Measurements from ENCODE around the gene WDR90. TPM values are rescaled to one million over a fixed set of nuclear protein-coding genes. Genes with fewer than 3 reads are reported as not detected.
A peak's percentile ranks its signal among the peaks of the same experiment; 100 is the strongest.

WDR90 gene
- total RNA-seq, 1 experiment from 2014 or later, result 57.8 TPM

DNA sequence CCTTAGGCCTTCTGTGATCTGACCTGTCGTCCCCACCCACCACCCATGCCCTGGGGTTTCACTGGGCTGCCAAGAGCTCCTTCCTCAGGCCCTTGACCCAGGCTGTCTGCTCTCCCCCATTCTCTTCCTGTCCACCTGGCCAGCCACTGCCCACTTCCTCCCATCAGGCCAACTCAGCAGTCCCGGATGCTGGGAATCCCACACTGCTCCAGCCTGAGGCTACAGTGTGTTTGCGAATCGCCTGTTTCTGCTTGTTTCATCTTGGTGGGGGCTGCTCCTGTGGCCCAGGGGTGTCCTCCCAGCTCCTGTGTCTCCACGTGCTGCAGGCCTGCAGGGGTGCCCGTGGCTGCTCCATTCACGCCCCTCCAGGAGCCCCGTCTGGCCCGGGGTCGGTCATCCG, 64.9 kb downstream of the WDR90 start:
- Histone ChIP-seq H3K27me3 (replicated peaks; ENCODE audit: control insufficient read depth, insufficient read depth, low read length) (no peaks in the 10 kb centered on the region), H3K4me3 (ENCODE audit: low read depth, low read length) (no peak overlapping the region), H3K4me1 (peaks cover 27% of the 10 kb centered on the region), H3K9me3 (no peaks in the 10 kb centered on the region), H3K36me3 (ENCODE audit: control insufficient read depth, insufficient read depth, low read length) (no peaks in the 10 kb centered on the region)
- H3K27ac Mint-ChIP-seq (ENCODE audit: unreplicated experiment), result no peak overlapping the region
- intact Hi-C loops (cut with micrococcal nuclease; ENCODE audit: unreplicated experiment), result loop anchor here (10.0 kb wide), 1 partner anchor 71 kb away; the partner anchor contains the start of genes CHTF18 and RPUSD1
- no peaks in the 10 kb centered on the region for H3K9me3 Mint-ChIP-seq (ENCODE audit: unreplicated experiment)
- TF ChIP-seq, protein P1, sequence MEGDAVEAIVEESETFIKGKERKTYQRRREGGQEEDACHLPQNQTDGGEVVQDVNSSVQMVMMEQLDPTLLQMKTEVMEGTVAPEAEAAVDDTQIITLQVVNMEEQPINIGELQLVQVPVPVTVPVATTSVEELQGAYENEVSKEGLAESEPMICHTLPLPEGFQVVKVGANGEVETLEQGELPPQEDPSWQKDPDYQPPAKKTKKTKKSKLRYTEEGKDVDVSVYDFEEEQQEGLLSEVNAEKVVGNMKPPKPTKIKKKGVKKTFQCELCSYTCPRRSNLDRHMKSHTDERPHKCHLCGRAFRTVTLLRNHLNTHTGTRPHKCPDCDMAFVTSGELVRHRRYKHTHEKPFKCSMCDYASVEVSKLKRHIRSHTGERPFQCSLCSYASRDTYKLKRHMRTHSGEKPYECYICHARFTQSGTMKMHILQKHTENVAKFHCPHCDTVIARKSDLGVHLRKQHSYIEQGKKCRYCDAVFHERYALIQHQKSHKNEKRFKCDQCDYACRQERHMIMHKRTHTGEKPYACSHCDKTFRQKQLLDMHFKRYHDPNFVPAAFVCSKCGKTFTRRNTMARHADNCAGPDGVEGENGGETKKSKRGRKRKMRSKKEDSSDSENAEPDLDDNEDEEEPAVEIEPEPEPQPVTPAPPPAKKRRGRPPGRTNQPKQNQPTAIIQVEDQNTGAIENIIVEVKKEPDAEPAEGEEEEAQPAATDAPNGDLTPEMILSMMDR (IDR thresholded peaks at IDR 0.05; ENCODE audit: insufficient read depth in 1 of 2, low read depth in 1 of 2, low read length in 1 of 2, severe bottlenecking in 1 of 2, unreplicated experiment in 1 of 2), result no peak
- H3K4me3 Mint-ChIP-seq (ENCODE audit: unreplicated experiment), result no peak overlapping the region
- BruUV-seq (replicated peaks), result no TSS peak
- ChIA-PET POLR2A (no interaction called here), CTCF (no interaction called here)
- peaks cover 17% of the 10 kb centered on the region for H3K36me3 Mint-ChIP-seq (ENCODE audit: insufficient read depth, unreplicated experiment)
- H3K4me1 Mint-ChIP-seq (ENCODE audit: low read depth, unreplicated experiment), result peaks cover 7% of the 10 kb centered on the region
- no peak for DNase-seq
- no peaks in the 10 kb centered on the region for H3K27me3 Mint-ChIP-seq (ENCODE audit: insufficient read depth, unreplicated experiment)

DNA sequence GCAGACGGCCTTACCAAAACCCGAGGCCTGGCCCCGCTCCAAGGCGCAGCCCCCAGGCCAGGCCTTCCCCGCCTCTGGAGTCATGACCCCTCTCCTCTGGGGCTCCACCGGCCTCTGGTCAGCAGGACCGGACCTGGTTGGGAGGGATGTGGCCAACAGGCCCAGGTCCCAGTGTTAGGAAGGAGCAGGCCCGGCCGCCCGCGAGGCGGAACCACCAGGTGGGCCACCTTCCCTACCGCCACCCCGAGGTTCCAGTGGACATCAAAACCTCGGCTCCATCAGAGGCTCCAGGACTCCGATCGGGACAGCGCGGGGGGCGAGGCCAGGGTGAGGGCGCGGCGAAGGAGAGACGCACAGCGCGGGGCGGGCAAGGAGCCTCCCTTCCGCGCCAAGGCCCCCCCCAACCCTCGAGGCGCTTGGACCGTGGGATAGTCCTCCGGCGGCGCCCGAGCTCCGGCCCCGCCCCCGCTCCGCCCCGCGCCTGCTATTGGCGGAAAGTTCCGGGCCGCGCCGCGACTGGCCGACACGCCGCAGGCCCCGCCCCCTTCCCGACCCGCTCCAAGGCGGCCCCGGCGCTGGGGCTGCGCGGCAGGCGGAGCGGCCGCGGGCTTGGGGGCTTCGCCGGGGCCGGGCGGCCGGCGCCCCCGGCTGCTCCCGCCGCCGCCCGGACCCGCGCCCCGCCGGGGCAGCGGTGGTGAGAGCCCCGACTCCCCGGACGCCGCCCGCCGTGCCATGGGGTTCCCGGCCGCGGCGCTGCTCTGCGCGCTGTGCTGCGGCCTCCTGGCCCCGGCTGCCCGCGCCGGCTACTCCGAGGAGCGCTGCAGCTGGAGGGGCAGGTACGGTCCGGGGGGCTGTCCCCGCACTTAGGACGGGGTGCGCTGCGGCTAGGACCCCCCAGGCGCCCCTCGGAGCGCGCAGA, 65.7 kb downstream of the WDR90 start, which contains the start of gene METRN:
TSS of gene METRN (plus strand) at position 561 of the 919 bp plus-strand sequence. CDS start at position 733, 172 bp downstream.
- Mint-ChIP-seq H3K27ac (ENCODE audit: unreplicated experiment) (no peak within 1 kb of the TSS), H3K4me1 (ENCODE audit: low read depth, unreplicated experiment) (peaks cover 7% of the 10 kb centered on the region), H3K27me3 (ENCODE audit: insufficient read depth, unreplicated experiment) (no peaks in the 10 kb centered on the region), H3K36me3 (ENCODE audit: insufficient read depth, unreplicated experiment) (peaks cover 17% of the 10 kb centered on the region), H3K9me3 (ENCODE audit: unreplicated experiment) (no peaks in the 10 kb centered on the region), H3K4me3 (ENCODE audit: unreplicated experiment) (peak within 1 kb of the TSS; percentile 66)
- CTCF ChIA-PET, result interaction anchor here (1.7 kb wide), 1 partner anchor 13 kb away, joined by 10 read pairs; no protein-coding TSS in a partner anchor
- peaks cover 31% of the 10 kb centered on the region for H3K4me1 ChIP-seq
- TF ChIP-seq, protein P1 (IDR thresholded peaks at IDR 0.05; ENCODE audit: insufficient read depth in 1 of 2, low read depth in 1 of 2, low read length in 1 of 2, severe bottlenecking in 1 of 2, unreplicated experiment in 1 of 2), result no peak
- no TSS peak for BruUV-seq (replicated peaks)
- peak; percentile 84 to 94 for DNase-seq
- no peaks in the 10 kb centered on the region for H3K36me3 ChIP-seq (ENCODE audit: control insufficient read depth, insufficient read depth, low read length)
- H3K4me3 ChIP-seq (ENCODE audit: low read depth, low read length), result peak within 1 kb of the TSS; percentile 71
- intact Hi-C loops (cut with micrococcal nuclease; ENCODE audit: unreplicated experiment), result loop anchor here (10.0 kb wide), 1 partner anchor 70 kb away; the partner anchor contains the start of genes CHTF18 and RPUSD1
- POLR2A ChIA-PET, result no interaction called here
- H3K9me3 ChIP-seq, result no peaks in the 10 kb centered on the region
- H3K27me3 ChIP-seq (replicated peaks; ENCODE audit: control insufficient read depth, insufficient read depth, low read length), result no peaks in the 10 kb centered on the region

DNA sequence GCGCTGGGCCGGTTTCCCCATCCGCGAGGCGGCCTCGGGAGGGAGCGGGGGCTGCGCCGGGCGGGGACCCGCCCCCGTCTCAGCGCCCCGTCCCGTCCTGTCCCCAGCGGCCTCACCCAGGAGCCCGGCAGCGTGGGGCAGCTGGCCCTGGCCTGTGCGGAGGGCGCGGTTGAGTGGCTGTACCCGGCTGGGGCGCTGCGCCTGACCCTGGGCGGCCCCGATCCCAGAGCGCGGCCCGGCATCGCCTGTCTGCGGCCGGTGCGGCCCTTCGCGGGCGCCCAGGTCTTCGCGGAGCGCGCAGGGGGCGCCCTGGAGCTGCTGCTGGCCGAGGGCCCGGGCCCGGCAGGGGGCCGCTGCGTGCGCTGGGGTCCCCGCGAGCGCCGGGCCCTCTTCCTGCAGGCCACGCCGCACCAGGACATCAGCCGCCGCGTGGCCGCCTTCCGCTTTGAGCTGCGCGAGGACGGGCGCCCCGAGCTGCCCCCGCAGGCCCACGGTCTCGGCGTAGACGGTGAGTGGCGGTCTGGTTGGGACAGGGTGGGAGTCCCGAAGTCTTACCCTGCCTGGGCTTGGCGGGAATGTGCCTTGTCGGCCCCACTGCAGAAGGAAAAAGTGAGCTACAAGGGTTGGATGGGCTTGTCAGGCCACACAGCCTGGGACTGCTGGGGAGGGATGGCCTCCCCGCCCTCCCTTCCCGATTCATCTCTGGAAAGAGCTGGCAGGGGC, 66.5 kb downstream of the WDR90 start:
- ChIA-PET CTCF (interaction anchor here (0.6 to 1.7 kb wide), 5 partner anchors 9 to 73 kb away, joined by 3 to 10 read pairs (median 5); partner anchors contain the start of genes CHTF18, CIAO3 and WDR24), POLR2A (interaction anchor here (1.1 kb wide), 1 partner anchor 13 kb away, joined by 4 read pairs; no protein-coding TSS in a partner anchor)
- intact Hi-C loops (cut with micrococcal nuclease; ENCODE audit: unreplicated experiment), result loop anchor here (10.0 kb wide), 1 partner anchor 69 kb away; the partner anchor contains the start of genes CHTF18 and RPUSD1
- H3K27me3 ChIP-seq (replicated peaks; ENCODE audit: control insufficient read depth, insufficient read depth, low read length), result no peaks in the 10 kb centered on the region
- Mint-ChIP-seq H3K9me3 (ENCODE audit: unreplicated experiment) (no peaks in the 10 kb centered on the region), H3K4me1 (ENCODE audit: low read depth, unreplicated experiment) (peaks cover 7% of the 10 kb centered on the region), H3K4me3 (ENCODE audit: unreplicated experiment) (peak overlapping the region; percentile 66), H3K27ac (ENCODE audit: unreplicated experiment) (no peak overlapping the region), H3K27me3 (ENCODE audit: insufficient read depth, unreplicated experiment) (no peaks in the 10 kb centered on the region), H3K36me3 (ENCODE audit: insufficient read depth, unreplicated experiment) (peaks cover 17% of the 10 kb centered on the region)
- peak in 1 of 2 experiments; percentile 60 for DNase-seq
- H3K4me3 ChIP-seq (ENCODE audit: low read depth, low read length), result peak overlapping the region; percentile 71
- H3K9me3 ChIP-seq, result no peaks in the 10 kb centered on the region
- no TSS peak for BruUV-seq (replicated peaks)
- TF ChIP-seq, protein P1 (IDR thresholded peaks at IDR 0.05; ENCODE audit: insufficient read depth in 1 of 2, low read depth in 1 of 2, low read length in 1 of 2, severe bottlenecking in 1 of 2, unreplicated experiment in 1 of 2), result peak; percentile 10 to 17
- H3K36me3 ChIP-seq (ENCODE audit: control insufficient read depth, insufficient read depth, low read length), result no peaks in the 10 kb centered on the region
- peaks cover 33% of the 10 kb centered on the region for H3K4me1 ChIP-seq

Data from Caco-2 (cell line).